NT2/D1 (cell line): ENCODE measurements around the gene CCND2.

Experiments used
- DNase-seq: peaks from one replicate; pipeline ENCODE4 v3.0.0-alpha.2; 2011; ENCODE audit warnings: low read depth, low spot score
- H3K27me3 ChIP-seq: 2 replicates; pipeline ENCODE4 v1.6.0; 2011; ENCODE audit warnings: mild to moderate bottlenecking; ENCODE audit not compliant: insufficient read length, insufficient read depth
- H3K36me3 ChIP-seq: 2 replicates; pipeline ENCODE4 v1.6.1; 2011; ENCODE audit warnings: mild to moderate bottlenecking, low read length, mixed read lengths; ENCODE audit not compliant: insufficient read depth, insufficient read length
- H3K4me1 ChIP-seq: 2 replicates; pipeline ENCODE4 v1.5.1; 2011; ENCODE audit not compliant: insufficient read depth, insufficient read length
- H3K4me3 ChIP-seq: 2 replicates; pipeline ENCODE4 v1.5.1; 2011; ENCODE audit warnings: low read depth; ENCODE audit not compliant: insufficient read length
- H3K9ac ChIP-seq: 2 replicates; pipeline ENCODE4 v1.6.0; 2011; ENCODE audit warnings: low read depth; ENCODE audit not compliant: insufficient read length
- H3K9me3 ChIP-seq: 2 replicates; pipeline ENCODE4 v1.5.1; 2011; ENCODE audit warnings: mild to moderate bottlenecking, low read length; ENCODE audit not compliant: insufficient read depth
- SUZ12 ChIP-seq: IDR thresholded peaks from 2 replicates; pipeline ENCODE4 v1.6.1; 2011; ENCODE audit not compliant: insufficient read length, insufficient read depth; ENCODE audit errors: extremely low read depth
- YY1 ChIP-seq: IDR thresholded peaks from 2 replicates; pipeline ENCODE4 v1.6.1; 2011; ENCODE audit not compliant: insufficient read length, insufficient read depth
- ZNF274 ChIP-seq: IDR thresholded peaks from 2 replicates; pipeline ENCODE4 v1.6.1; 2011; ENCODE audit warnings: mild to moderate bottlenecking, low read depth, low read length

The CCND2 gene

GRCh38 chr12:4268329-4269181 lies 5.0 kb upstream of the CCND2 start:
- Histone ChIP-seq H3K27me3 (peaks cover 90% of the 10 kb centered on the region), H3K9ac (peak overlapping the region; percentile 73), H3K36me3 (no peaks in the 10 kb centered on the region), H3K4me1 (peaks cover 13% of the 10 kb centered on the region), H3K4me3 (peak overlapping the region; percentile 61), H3K9me3 (no peaks in the 10 kb centered on the region)
- DNase-seq, result no peak
- TF ChIP-seq SUZ12, result peak; percentile 40
- no peak for TF ChIP-seq ZNF274
- TF ChIP-seq YY1, result no peak

- H3K36me3 ChIP-seq, result no peaks in the 10 kb centered on the region
- peaks cover 13% of the 10 kb centered on the region for H3K4me1 ChIP-seq
- peak overlapping the region; percentile 61 for H3K4me3 ChIP-seq
- peak overlapping the region; percentile 73 for H3K9ac ChIP-seq
- H3K27me3 ChIP-seq, result peaks cover 81% of the 10 kb centered on the region
- no peaks in the 10 kb centered on the region for H3K9me3 ChIP-seq
- no peak for TF ChIP-seq ZNF274
- no peak for TF ChIP-seq YY1
- TF ChIP-seq SUZ12, result no peak
- peak; percentile 93 for DNase-seq
Measured at GRCh38 chr12:4269279-4269991, 4.1 kb upstream of the CCND2 start.

DNA sequence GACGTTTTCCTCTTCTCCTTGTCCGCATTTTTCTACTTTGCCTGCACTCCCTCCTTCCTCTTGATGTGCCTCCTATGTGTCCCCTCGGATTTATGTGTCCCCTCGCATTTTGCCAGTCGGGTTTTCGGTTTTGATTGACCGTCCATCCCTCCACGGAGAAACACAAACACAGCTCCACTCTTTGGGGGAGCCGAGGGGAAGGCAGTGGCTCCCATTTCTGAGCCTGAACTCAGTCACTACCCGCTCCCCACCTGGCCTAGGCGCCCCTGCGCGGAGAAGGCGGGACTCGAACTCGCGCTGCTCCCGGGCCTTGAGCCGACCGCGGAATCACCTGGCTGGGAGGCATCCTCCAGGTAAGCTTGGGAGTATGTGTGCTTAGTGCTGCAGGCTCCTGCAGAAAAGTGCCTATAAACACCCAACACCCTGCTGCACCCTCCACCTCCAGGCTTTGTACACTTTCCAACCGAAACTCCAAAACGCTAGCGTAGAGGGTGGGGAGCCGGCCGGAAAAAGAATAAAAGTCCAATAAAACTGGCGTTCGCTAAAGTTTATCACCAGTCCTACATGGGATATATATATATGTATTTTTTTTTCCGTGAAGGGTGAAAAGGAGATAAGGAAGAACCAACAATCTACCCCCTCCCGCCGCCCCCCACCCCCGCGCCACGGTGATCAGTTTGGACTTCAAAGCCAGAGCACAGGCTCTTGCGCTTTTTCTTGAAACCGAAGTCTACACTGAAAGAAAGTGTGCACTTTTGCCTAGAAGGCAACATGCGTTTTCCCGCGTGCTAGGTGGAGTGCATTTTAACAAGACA lies 3.3 kb upstream of the CCND2 start:
- peaks cover 13% of the 10 kb centered on the region for H3K4me1 ChIP-seq
- DNase-seq, result no peak
- H3K9ac ChIP-seq, result peak overlapping the region; percentile 73
- H3K9me3 ChIP-seq, result no peaks in the 10 kb centered on the region
- H3K36me3 ChIP-seq, result no peaks in the 10 kb centered on the region
- H3K27me3 ChIP-seq, result peaks cover 73% of the 10 kb centered on the region
- peak overlapping the region; percentile 61 for H3K4me3 ChIP-seq
- TF ChIP-seq ZNF274 (no peak), YY1 (no peak)

GRCh38 chr12:4270831-4271716 lies 2.5 kb upstream of the CCND2 start:
- peak; percentile 84 for DNase-seq
- peaks cover 13% of the 10 kb centered on the region for H3K4me1 ChIP-seq
- peak overlapping the region; percentile 59 for H3K9ac ChIP-seq
- H3K27me3 ChIP-seq, result peaks cover 66% of the 10 kb centered on the region
- peaks cover 4% of the 10 kb centered on the region for H3K36me3 ChIP-seq
- H3K4me3 ChIP-seq, result peak overlapping the region; percentile 56
- no peaks in the 10 kb centered on the region for H3K9me3 ChIP-seq
- no peak for TF ChIP-seq YY1
- TF ChIP-seq SUZ12, result peak; percentile 92

DNA sequence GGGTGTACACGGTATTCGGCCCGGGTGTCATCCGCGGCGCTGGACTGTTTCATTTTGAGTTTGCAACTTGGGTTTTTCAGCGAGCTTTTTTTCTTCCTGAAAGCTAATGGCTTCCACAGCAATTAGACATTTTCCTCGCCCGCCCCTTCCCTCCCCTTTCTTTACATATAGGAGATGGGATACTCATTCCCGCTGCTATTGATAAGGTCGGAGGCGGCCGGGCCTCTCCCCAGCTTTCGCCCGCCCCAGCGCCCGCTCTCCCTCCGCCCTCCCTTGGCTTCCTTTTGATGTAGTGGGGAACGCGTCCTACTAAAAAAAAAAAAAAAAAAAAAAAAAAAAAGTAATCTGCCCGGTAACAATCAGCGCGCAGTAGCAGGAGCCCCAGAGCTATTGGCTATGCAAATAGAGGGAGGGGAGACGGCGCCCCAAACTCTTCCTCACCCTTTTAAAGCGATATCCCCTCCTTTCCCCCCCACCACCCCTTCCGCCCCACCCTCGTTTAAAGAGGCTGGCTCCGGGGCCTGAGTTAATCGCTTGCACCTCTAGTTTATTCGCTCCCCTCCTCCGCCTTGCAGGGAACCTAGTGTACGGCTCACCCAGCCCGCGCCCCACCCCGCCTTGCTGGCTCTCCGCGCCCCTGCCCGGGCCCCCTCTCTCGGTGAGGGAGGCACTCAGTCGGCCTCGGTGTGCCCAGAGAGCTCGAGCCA lies 1.7 kb upstream of the CCND2 start:
- Histone ChIP-seq H3K4me1 (peaks cover 13% of the 10 kb centered on the region), H3K27me3 (peaks cover 58% of the 10 kb centered on the region), H3K9me3 (no peaks in the 10 kb centered on the region), H3K4me3 (peak overlapping the region; percentile 98), H3K9ac (peak overlapping the region; percentile 63), H3K36me3 (peaks cover 11% of the 10 kb centered on the region)
- no peak for TF ChIP-seq SUZ12
- TF ChIP-seq ZNF274, result no peak
- no peak for TF ChIP-seq YY1
- DNase-seq, result peak; percentile 96
